Measurements from ENCODE around the gene GPC5.
A peak's percentile ranks its signal among the peaks of the same experiment; 100 is the strongest.
"Not testable (repeated sequence)": the region's sequence is repeated elsewhere in the genome, so short reads cannot be mapped to it uniquely, and the experiment has no call there.

The GPC5 gene

DNA sequence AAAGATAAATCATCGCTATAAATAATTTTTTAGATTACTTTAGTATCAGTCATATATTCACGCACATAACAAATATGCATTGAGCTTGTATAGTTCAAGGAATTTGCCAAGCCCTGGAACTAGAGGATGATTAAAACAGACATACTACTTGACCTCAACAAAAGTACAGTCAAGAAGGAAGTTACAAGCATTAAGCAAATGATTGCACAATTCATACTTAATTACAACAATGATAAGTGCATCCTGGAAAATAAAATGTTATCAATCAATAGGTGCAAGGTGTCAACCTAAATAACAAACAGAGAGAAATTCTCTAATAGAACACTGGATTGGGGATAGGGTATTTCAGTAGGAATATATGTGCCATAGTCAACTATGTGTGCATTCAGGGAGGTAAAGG lies 491.2 kb downstream of the GPC5 start:
- no peak for DNase-seq (ENCODE audit: low read depth)
- no peak overlapping the region for H3K4me3 ChIP-seq (ENCODE audit: low read depth, low read length)

- DNase-seq (ENCODE audit: low read depth): peak; percentile 24
- no peak overlapping the region for H3K4me3 ChIP-seq (ENCODE audit: low read depth, low read length)
These were observed 492.7 kb downstream of the GPC5 start for GRCh38 chr13:91891141-91891540.

DNA sequence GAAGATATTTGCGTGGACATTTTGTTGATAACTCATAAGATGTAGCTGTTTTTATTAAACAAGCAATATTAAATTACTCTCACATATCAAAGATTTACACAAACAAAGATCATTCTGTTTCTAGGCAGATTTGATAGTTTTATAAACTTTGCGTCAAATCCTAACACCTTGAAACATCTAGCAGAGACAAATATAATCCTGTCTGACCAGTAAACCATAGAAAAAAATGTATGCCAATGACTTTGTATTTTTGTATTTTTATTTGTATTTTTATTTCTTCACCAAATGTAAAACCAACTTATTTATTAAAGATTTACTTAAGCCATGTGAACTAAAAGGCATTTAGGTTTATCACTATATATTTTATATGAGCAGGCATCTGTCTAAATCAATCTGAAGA lies 494.6 kb downstream of the GPC5 start:
- no peak for DNase-seq (ENCODE audit: low read depth)
- no peak overlapping the region for H3K4me3 ChIP-seq (ENCODE audit: low read depth, low read length)

DNA sequence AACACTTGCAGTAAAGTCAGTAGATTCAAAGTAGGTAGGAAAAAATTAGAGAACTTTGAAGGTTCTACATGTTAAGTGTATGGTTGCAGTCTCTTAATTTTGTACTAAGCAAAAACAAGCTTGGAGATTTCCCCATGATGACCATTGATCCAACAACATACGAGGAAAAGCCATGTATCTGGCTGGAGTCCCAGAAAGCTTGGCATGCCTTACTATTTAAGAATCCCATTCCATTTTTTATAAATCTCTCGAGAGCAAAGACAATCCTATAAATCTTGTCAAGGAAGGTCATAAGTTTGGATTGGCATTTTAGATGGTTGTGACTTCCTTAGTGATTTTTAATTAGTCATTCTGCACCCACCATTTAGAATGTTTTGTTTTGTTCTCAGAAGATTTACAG lies 495.9 kb downstream of the GPC5 start:
- H3K4me3 ChIP-seq (ENCODE audit: low read depth, low read length): no peak overlapping the region
- peak; percentile 47 for DNase-seq (ENCODE audit: low read depth)

GRCh38 chr13:91896547-91896946 lies 498.1 kb downstream of the GPC5 start:
- DNase-seq (ENCODE audit: low read depth): no peak
- no peak overlapping the region for H3K4me3 ChIP-seq (ENCODE audit: low read depth, low read length)

- not testable (repeated sequence) for DNase-seq (ENCODE audit: low read depth); H3K4me3 ChIP-seq (ENCODE audit: low read depth, low read length)
These were observed 500.6 kb downstream of the GPC5 start for GRCh38 chr13:91898986-91899385.

DNA sequence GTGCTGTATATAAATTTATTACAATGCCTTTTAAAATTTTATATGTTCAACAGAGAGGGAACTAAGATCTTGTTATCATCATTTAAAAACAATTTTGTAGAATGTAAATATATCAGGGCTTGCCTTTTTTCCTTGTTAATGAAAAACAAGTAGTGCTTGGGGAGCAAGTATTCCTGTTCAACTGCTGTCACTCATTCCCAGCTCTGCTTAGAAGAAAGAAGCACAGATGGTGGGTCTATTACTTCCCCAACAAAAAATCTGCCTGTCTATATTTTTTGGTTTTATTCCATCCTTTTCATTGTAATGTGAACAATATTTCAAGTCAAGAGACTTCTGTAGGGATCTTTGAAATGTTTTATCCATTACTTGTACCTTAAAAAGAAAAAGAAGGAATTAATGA lies 503.9 kb downstream of the GPC5 start:
- no peak overlapping the region for H3K4me3 ChIP-seq (ENCODE audit: low read depth, low read length)
- no peak for DNase-seq (ENCODE audit: low read depth)

- DNase-seq (ENCODE audit: low read depth): no peak
- H3K4me3 ChIP-seq (ENCODE audit: low read depth, low read length): no peak overlapping the region
These were observed 505.6 kb downstream of the GPC5 start for GRCh38 chr13:91904005-91904404.

DNA sequence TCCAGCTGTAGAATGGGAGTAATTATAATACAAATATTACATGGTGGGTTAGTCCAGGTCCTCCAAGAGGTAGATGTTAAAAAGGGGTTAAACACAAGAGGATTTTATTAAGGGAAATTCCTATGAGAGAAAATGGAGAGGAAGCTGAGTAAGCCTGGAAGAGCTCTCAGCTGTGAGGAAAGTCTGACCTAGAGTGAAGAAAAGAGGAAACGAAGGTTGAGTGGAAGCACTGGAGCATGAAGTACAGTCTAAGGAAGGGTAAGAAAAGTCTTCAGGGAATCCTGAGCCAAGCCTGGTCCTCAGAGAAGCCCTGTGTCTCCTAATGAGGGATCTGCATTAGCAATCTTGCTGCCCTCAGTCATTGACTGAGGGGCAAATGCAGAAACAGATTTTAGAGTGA lies 506.2 kb downstream of the GPC5 start:
- peak; percentile 4 for DNase-seq (ENCODE audit: low read depth)
- no peak overlapping the region for H3K4me3 ChIP-seq (ENCODE audit: low read depth, low read length)

- no peak for DNase-seq (ENCODE audit: low read depth)
- no peak overlapping the region for H3K4me3 ChIP-seq (ENCODE audit: low read depth, low read length)
These were observed 509.0 kb downstream of the GPC5 start for GRCh38 chr13:91907398-91907797.

DNA sequence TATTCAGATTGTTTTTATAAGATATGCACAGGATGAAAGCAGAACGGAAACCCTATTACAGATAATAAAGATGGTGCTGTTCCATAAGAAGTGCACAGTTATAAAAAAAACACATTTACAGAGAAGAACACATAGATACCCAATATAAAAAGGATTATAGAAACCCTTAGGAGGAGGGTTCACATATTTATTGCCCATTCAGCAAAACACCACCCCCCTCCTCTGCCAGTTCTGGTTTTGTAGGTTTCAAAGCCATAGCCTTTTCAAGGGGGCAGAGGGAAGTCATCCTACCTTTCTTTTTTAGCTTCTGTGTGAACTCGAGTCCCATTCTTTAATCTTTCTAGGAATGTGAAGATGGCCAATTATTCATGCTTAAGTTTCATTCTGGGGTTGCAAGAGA lies 511.2 kb downstream of the GPC5 start:
- H3K4me3 ChIP-seq (ENCODE audit: low read depth, low read length): no peak overlapping the region
- no peak for DNase-seq (ENCODE audit: low read depth)

DNA sequence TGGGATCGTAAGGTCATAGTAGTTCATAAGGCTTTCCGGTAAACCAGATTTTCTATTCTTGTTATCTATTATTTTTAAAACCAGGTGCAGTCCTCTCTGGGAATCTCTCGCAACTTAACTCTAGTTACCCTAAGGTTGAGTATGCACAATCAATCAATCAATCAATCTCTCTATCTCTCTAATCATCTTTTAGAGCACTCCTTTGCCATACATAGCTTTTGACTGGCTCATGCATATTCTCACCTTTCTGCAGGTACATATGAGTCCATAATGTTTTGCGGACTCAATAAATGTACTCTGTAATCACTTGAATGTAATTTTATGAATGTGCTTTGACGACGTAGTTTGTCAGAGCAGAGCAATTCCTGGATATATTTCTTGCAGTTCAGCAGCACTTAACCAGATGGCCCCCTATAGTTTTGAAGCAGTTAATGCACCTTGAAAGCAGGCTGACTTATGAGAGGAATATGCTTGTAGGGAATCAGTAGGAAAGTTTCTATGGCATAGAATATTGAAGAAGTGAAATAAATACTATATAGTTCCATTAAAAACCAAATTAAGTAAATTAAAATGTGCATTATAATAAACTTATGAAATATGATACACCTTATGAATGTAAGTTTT lies 524.7 kb downstream of the GPC5 start:
- no peak for DNase-seq (ENCODE audit: low read depth)
- H3K4me3 ChIP-seq (ENCODE audit: low read depth, low read length): no peak overlapping the region

GRCh38 chr13:91930687-91931086 lies 532.3 kb downstream of the GPC5 start:
- H3K4me3 ChIP-seq (ENCODE audit: low read depth, low read length): no peak overlapping the region
- DNase-seq (ENCODE audit: low read depth): no peak

- DNase-seq (ENCODE audit: low read depth): no peak
- H3K4me3 ChIP-seq (ENCODE audit: low read depth, low read length): no peak overlapping the region
These were observed 535.9 kb downstream of the GPC5 start for GRCh38 chr13:91934354-91934753.

DNA sequence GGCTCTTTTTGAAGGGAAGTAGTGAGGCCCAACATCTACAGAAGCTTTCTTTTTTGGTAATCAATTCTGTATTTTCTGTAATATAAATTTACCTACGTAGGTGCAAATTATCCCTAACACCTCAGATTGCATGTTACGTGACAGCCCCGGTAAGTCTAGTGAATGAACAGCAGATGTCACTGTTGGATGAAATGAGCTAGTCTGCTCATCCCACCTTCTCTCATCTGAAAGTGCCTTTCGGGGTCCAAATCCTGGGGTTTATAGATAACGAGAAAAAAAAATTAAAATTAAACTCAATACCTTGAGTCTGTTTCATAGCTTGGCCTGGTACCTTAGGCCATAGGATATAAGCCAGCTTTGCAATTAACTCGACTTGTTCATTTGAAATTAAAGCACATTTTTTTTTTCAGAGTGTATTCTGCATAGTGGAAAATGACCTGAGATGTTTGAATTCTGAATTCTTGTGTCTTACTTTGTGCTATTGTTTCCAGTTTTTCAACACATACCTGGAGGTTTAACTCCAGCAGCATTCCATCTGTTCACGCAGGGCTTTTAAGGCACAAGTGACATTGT lies 548.2 kb downstream of the GPC5 start:
- no peak overlapping the region for H3K4me3 ChIP-seq (ENCODE audit: low read depth, low read length)
- no peak for DNase-seq (ENCODE audit: low read depth)

DNA sequence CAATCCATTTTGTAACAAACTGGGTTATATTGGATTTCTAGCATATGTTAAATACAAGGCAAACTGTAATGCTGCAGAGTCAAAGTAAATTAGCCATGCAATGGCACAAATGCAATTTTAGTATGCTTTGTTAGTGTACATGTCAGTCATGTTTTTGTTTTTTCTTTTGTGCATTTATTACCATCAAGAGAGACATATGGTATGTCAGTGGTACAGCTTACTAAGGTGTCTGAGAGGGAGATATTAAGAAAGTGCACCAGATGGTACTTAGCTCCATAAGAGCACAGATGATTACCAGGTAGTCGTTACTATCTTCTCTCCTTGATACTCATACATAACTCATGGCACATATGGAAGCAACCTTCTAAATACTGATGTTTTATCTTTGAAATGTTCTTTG lies 550.3 kb downstream of the GPC5 start:
- no peak for DNase-seq (ENCODE audit: low read depth)
- H3K4me3 ChIP-seq (ENCODE audit: low read depth, low read length): no peak overlapping the region

- DNase-seq (ENCODE audit: low read depth): no peak
- no peak overlapping the region for H3K4me3 ChIP-seq (ENCODE audit: low read depth, low read length)
These were observed 552.4 kb downstream of the GPC5 start for GRCh38 chr13:91950803-91951202.

DNA sequence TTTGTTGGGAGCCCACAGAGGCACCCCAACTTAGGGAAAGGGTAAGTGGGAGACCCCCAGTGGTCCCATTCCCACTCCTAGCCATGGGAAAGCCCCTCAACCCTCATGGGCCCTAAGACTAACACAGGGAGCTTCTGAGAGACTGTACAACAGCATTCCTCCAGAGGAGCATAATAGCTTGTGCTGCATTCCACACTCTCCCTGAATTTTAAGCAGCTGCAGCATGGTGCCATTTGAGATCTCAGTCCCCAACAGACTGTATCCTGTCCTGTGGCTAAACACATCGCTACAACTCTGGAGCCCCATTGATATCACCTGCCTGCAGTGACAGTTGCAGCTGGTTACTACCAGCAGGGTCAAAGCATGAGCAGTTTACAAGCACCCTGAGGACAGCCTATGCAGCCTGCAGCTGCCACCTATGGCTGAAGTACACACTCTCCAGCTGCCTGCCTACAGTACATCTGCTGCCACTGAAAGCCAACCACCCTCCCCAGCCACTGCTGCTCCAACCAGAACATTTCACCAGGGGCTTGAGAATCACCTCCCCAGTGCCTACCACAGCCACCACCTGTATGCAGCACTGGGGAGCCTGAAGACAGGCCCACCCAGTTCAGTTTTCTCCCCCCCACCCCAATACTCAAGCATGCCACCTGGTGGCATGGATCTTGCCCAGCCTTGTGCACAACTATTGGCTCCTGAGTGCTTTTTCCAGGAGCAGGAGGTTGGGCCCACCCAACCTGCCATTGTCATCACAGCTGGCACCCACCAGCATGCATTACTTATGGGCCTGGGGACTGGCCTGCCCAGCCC lies 557.3 kb downstream of the GPC5 start:
- no peak for DNase-seq (ENCODE audit: low read depth)
- no peak overlapping the region for H3K4me3 ChIP-seq (ENCODE audit: low read depth, low read length)

- H3K4me3 ChIP-seq (ENCODE audit: low read depth, low read length): no peak overlapping the region
- no peak for DNase-seq (ENCODE audit: low read depth)
These were observed 562.5 kb downstream of the GPC5 start for GRCh38 chr13:91960947-91961346.

GRCh38 chr13:91962946-91963345 lies 564.5 kb downstream of the GPC5 start:
- no peak for DNase-seq (ENCODE audit: low read depth)

DNA sequence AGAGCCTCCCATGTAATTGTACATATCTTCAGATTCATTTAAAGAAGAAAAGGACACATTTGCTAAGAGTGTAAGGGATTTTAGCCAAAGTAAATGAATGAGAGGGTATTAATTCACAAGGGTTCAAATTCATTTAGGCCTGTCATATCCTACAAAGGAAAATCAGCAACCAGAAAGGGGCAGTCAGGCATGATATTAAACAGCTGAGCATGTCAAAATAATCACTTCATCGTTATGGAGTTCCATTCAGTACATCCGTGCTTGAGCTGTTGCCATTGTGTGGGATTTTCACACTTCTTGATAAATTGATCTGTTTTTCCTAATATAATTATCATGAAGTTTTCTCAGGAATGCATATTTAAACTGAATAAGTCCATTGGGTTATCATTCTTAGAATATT lies 567.1 kb downstream of the GPC5 start:
- H3K4me3 ChIP-seq (ENCODE audit: low read depth, low read length): no peak overlapping the region
- no peak for DNase-seq (ENCODE audit: low read depth)

More at GRCh38 chr13:91962946-91963345, 564.5 kb downstream of the GPC5 start:
- H3K4me3 ChIP-seq (ENCODE audit: low read depth, low read length): no peak overlapping the region
